K562 (cell line): ENCODE measurements around the gene COX20. TPM values are rescaled to one million over a fixed set of nuclear protein-coding genes. Genes with fewer than 3 reads are reported as not detected.

ENCODE experiments used
- CBX1 ChIP-seq: sonication (generic); IDR thresholded peaks from 2 replicates; pipeline ENCODE4 v1.6.1; 2016; ENCODE audit warnings: antibody characterized with exemption, low read depth, mild to moderate bottlenecking
- EGR1 ChIP-seq: fragments of 450-650 bp; conservative IDR thresholded peaks from 2 replicates; pipeline ENCODE4 v1.6.1; 2017; ENCODE audit warnings: mild to moderate bottlenecking
- FOS ChIP-seq: IDR thresholded peaks from 3 replicates; pipeline ENCODE4 v1.6.1; 2011; ENCODE audit not compliant: insufficient read length; ENCODE audit errors: extremely low read depth
- FOXM1 ChIP-seq, 2 experiments: fragments of 450-650 bp in 1 of 2; sonication (generic) in 1 of 2; formaldehyde crosslinking in 1 of 2; IDR thresholded peaks; 2 replicates each; pipeline versions ENCODE4 v1.6.1 to v1.9.0; 2017 to 2022; ENCODE audit warnings: low read depth in 2 of 2, mild to moderate bottlenecking in 2 of 2, missing genetic modification reagents in 1 of 2, moderate library complexity in 1 of 2
- GATA2 ChIP-seq: sonication (generic); formaldehyde crosslinking; IDR thresholded peaks from 2 replicates; pipeline ENCODE4 v1.4.0; 2020; ENCODE audit warnings: mild to moderate bottlenecking, missing genetic modification reagents
- HCFC1 ChIP-seq: IDR thresholded peaks from 2 replicates; pipeline ENCODE4 v1.6.1; 2012; ENCODE audit warnings: low read depth, low read length, improper control_type of control experiment
- HSF4 ChIP-seq: fragments of 250-450 bp; sonication (Bioruptor Pico); IDR thresholded peaks from 2 replicates; pipeline ENCODE4 v2.1.2; 2022; ENCODE audit warnings: mild to moderate bottlenecking, moderate library complexity, borderline replicate concordance
- KDM2B ChIP-seq: fragments of 250-450 bp; sonication (Bioruptor Pico); IDR thresholded peaks from 2 replicates; pipeline ENCODE4 v1.8.0; 2021; ENCODE audit warnings: mild to moderate bottlenecking, moderate library complexity
- MAFK ChIP-seq: IDR thresholded peaks from 2 replicates; pipeline ENCODE4 v1.6.1; 2011; ENCODE audit warnings: low read length, improper control_type of control experiment
- MAZ ChIP-seq, 2 experiments: fragments of 450-650 bp in 1 of 2; sonication (generic) in 1 of 2; formaldehyde crosslinking; IDR thresholded peaks in 1 of 2; conservative IDR thresholded peaks in 1 of 2; 2 replicates each; pipeline versions ENCODE4 v1.4.0 to v1.5.0; 2020; ENCODE audit warnings: mild to moderate bottlenecking in 1 of 2, missing genetic modification reagents in 1 of 2
- POLR2A ChIP-seq: fragments of 450-650 bp; conservative IDR thresholded peaks from 2 replicates; pipeline ENCODE4 v1.6.1; 2016
- POLR2AphosphoS5 ChIP-seq: IDR thresholded peaks from 2 replicates; pipeline ENCODE4 v1.6.1; 2011; ENCODE audit warnings: mild to moderate bottlenecking, low read depth, low read length, moderate library complexity; ENCODE audit not compliant: control insufficient read depth, insufficient read depth
- POLR2H ChIP-seq: IDR thresholded peaks from 2 replicates; pipeline ENCODE4 v1.6.1; 2016; ENCODE audit warnings: missing genetic modification characterization, low read depth, mild to moderate bottlenecking, control low read depth, missing compliant biosample characterization, moderate library complexity
- POU5F1 ChIP-seq: fragments of 150-350 bp; IDR thresholded peaks from 2 replicates; pipeline ENCODE4 v1.6.1; 2014; ENCODE audit warnings: borderline replicate concordance, low read length, low read depth, mild to moderate bottlenecking; ENCODE audit not compliant: partially characterized antibody
- SMAD1 ChIP-seq: fragments of 150-350 bp; IDR thresholded peaks from 2 replicates; pipeline ENCODE4 v1.6.1; 2014; ENCODE audit warnings: low read length, low read depth; ENCODE audit not compliant: partially characterized antibody
- THAP12 ChIP-seq: fragments of 250-450 bp; sonication (Bioruptor Pico); IDR thresholded peaks from 2 replicates; pipeline ENCODE4 v1.9.0; 2021; ENCODE audit warnings: mild to moderate bottlenecking, inconsistent platforms
- ZKSCAN1 ChIP-seq: fragments of 150-350 bp; IDR thresholded peaks from 2 replicates; pipeline ENCODE4 v1.6.1; 2016; ENCODE audit warnings: low read depth, low read length
- ZNF431 ChIP-seq: sonication (generic); formaldehyde crosslinking; IDR thresholded peaks from 2 replicates; pipeline ENCODE4 v1.8.0; 2022; ENCODE audit warnings: mild to moderate bottlenecking, missing genetic modification reagents
- ZNF778 ChIP-seq: fragments of 450-650 bp; formaldehyde crosslinking; IDR thresholded peaks from 2 replicates; pipeline ENCODE4 v1.4.0; 2020; ENCODE audit warnings: mild to moderate bottlenecking, moderate library complexity
- ZNF830 ChIP-seq: fragments of 250-450 bp; sonication (Bioruptor Pico); IDR thresholded peaks from 2 replicates; pipeline ENCODE4 v1.5.0; 2021; ENCODE audit warnings: mild to moderate bottlenecking
- polyA plus RNA-seq, 8 experiments: library from polyadenylated mRNA; depleted of rRNA in 4 of 8; stranded (reverse) in 5 of 8; unstranded in 3 of 8; fragments of >200 nt; fragmentation: Nextera tagmentation in 2 of 8; fragmentation: Illumina TruSeq in 1 of 8; extraction: Ambion mirVana in 2 of 8; extraction: Trizol in 1 of 8; gene quantifications; 2 replicates each; pipeline versions ENCODE4 v1.2.1 to v1.2.3, GENCODE V29; 2011 to 2014; ENCODE audit warnings: inconsistent platforms in 1 of 8, missing spikeins in 1 of 8
- total RNA-seq, 7 experiments: library from RNA; depleted of rRNA in 6 of 7; stranded (reverse); fragments of >200 nt in 6 of 7; fragmentation: Illumina TruSeq in 2 of 7; extraction: Trizol in 2 of 7; gene quantifications; 2 replicates each; pipeline versions ENCODE4 v1.2.1 to v1.2.3, GENCODE V29; 2011 to 2021; ENCODE audit warnings: low replicate concordance in 1 of 7
- TF ChIP-seq, protein P1 (sequence below), 2 experiments: IDR thresholded peaks; 2 replicates each; pipeline ENCODE4 v1.6.1; 2012; ENCODE audit warnings: improper control_type of control experiment in 2 of 2, low read depth in 2 of 2, low read length in 2 of 2, borderline replicate concordance in 1 of 2
- TF ChIP-seq, protein P2 (sequence below): sonication (generic); IDR thresholded peaks from 2 replicates; pipeline ENCODE4 v1.6.1; 2016

Gene COX20
- total and polyA plus RNA-seq, 9 of the 15 experiments (the other 6 are each of a cell fraction or from before 2014, with no cell fraction given), result 41.5 to 192 (median 84.3) TPM

DNA sequence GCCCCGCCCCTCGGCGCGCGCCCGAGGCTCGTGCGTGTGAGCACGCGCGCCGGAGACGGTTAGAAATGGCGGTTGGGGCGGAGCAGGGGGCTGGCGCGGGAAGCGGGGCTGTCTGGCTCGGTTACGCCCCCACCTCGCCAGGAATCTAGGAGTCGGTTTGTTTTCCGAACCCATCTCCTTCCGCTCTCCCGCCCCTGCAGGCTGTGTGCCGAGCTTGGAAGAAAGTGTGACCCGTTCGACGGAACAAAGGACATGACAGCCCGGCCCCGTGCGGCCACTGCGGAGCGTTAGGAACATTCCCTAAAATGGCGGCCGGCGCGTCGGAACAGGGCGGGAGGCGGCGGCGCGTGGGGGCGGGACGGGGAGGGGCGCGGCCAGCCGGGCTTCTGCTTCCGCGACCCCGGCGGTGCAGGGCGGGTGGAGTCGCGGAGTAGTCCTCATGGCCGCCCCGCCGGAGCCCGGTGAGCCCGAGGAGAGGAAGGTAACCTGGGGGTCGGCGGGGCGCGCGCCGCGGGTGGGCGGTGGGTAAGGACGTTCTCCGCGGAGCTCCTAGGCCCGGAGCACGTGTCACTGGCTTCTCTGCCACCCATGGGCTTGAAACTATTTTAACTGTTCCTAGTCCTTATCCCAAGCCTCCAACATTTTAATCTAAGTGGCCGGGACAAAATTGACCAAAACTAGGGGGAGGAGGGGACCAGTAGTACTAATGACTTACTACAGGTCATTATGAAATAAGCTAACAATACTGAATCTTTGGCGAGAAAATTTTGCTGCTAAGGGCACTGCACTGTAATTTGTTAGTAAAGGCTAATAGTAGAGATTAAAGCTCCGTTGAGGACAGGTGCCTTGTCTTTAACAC is at the start of gene COX20 (continued):
- TF ChIP-seq FOXM1 (IDR thresholded peaks at IDR 0.05; ENCODE audit: low read depth) (peak; percentile 62; the same call in 1 of the 2 replicates), FOXM1 (CRISPR knock-in tag; IDR thresholded peaks at IDR 0.05; ENCODE audit: low read depth) (peak; percentile 49), MAFK (no peak), KDM2B (CRISPR knock-in tag) (0 out of 2 replicates have a peak, but pooled peaks have one; percentile 48), POU5F1 (no peak), THAP12 (CRISPR knock-in tag) (peak; percentile 84), POLR2A (peak; percentile 97), POLR2H (tag) (peak; percentile 92), EGR1 (peak; percentile 78), POLR2AphosphoS5 (peak; percentile 87), HCFC1 (no peak; the same call in 1 of the 2 replicates), ZNF778 (CRISPR knock-in tag) (0 out of 2 replicates have a peak, but pooled peaks have one; percentile 58), ZKSCAN1 (no peak; the same call in 1 of the 2 replicates), GATA2 (CRISPR knock-in tag) (peak; percentile 25; the same call in 1 of the 2 replicates), FOS (no peak), ZNF830 (CRISPR knock-in tag) (0 out of 2 replicates have a peak, but pooled peaks have one; percentile 58), MAZ (CRISPR knock-in tag; conservative IDR thresholded peaks at IDR 0.05 in 1 of 2, IDR thresholded peaks at IDR 0.05 in 1 of 2) (peak; percentile 87 to 96), SMAD1 (peak; percentile 78), HSF4 (CRISPR knock-in tag) (no peak), CBX1 (peak; percentile 78; the same call in 1 of the 2 replicates), ZNF431 (CRISPR knock-in tag) (no peak; the same call in 1 of the 2 replicates)
- TF ChIP-seq, protein P1, sequence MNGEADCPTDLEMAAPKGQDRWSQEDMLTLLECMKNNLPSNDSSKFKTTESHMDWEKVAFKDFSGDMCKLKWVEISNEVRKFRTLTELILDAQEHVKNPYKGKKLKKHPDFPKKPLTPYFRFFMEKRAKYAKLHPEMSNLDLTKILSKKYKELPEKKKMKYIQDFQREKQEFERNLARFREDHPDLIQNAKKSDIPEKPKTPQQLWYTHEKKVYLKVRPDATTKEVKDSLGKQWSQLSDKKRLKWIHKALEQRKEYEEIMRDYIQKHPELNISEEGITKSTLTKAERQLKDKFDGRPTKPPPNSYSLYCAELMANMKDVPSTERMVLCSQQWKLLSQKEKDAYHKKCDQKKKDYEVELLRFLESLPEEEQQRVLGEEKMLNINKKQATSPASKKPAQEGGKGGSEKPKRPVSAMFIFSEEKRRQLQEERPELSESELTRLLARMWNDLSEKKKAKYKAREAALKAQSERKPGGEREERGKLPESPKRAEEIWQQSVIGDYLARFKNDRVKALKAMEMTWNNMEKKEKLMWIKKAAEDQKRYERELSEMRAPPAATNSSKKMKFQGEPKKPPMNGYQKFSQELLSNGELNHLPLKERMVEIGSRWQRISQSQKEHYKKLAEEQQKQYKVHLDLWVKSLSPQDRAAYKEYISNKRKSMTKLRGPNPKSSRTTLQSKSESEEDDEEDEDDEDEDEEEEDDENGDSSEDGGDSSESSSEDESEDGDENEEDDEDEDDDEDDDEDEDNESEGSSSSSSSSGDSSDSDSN (IDR thresholded peaks at IDR 0.05; ENCODE audit: borderline replicate concordance in 1 of 2, low read depth in 2 of 2, low read length in 2 of 2), result peak in 1 of 2 experiments; percentile 62; a peak in 1 of 4 replicates
- TF ChIP-seq, protein P2, sequence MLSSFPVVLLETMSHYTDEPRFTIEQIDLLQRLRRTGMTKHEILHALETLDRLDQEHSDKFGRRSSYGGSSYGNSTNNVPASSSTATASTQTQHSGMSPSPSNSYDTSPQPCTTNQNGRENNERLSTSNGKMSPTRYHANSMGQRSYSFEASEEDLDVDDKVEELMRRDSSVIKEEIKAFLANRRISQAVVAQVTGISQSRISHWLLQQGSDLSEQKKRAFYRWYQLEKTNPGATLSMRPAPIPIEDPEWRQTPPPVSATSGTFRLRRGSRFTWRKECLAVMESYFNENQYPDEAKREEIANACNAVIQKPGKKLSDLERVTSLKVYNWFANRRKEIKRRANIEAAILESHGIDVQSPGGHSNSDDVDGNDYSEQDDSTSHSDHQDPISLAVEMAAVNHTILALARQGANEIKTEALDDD, result peak; percentile 17; the same call in 1 of the 2 replicates
